HG03095 (cell line): Measurements from ENCODE around the gene MAMDC2.

Source experiments
- ATAC-seq: cut with Tn5 transposase; IDR thresholded peaks from one replicate; pipeline ENCODE4 v1.9.1; 2021; ENCODE audit warnings: moderate library complexity; ENCODE audit not compliant: unreplicated experiment

Gene MAMDC2

DNA sequence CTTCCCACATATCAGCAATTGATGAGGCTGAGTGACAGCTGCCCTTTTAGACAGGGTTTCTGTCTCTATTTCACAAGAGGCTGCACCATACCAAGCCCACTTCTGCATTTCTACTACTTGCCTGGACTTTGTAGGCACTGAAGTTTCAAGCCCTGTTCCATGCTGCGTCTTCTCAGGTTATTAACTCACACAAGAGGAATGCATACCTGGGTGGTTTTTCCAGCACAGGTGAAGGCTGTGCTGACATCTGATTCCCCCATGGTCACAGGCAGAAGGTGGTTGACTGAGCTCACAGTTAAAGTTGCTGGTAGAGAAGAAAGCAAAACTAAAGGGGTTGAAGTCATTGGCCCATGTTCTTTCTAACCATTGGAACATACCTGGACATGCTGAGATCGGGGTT lies 86.6 kb downstream of the MAMDC2 start:
- no peak for ATAC-seq

DNA sequence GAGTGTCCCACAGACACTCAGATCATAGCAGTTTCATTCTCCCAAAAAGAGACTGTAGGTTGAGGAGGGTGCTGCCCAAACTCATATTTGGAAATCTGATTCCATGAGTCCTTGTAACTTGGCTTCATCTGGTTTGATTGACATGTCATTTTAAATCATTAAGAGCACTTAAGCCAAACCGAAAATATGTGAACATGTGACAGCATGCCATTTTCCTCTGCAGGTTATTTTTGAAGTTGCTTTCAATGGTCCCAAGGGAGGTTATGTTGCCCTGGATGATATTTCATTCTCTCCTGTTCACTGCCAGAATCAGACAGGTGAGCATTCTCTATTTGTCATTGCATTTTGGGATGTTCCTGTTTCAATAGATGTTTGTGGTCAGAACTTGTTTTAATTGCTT lies 87.6 kb downstream of the MAMDC2 start:
- no peak for ATAC-seq

DNA sequence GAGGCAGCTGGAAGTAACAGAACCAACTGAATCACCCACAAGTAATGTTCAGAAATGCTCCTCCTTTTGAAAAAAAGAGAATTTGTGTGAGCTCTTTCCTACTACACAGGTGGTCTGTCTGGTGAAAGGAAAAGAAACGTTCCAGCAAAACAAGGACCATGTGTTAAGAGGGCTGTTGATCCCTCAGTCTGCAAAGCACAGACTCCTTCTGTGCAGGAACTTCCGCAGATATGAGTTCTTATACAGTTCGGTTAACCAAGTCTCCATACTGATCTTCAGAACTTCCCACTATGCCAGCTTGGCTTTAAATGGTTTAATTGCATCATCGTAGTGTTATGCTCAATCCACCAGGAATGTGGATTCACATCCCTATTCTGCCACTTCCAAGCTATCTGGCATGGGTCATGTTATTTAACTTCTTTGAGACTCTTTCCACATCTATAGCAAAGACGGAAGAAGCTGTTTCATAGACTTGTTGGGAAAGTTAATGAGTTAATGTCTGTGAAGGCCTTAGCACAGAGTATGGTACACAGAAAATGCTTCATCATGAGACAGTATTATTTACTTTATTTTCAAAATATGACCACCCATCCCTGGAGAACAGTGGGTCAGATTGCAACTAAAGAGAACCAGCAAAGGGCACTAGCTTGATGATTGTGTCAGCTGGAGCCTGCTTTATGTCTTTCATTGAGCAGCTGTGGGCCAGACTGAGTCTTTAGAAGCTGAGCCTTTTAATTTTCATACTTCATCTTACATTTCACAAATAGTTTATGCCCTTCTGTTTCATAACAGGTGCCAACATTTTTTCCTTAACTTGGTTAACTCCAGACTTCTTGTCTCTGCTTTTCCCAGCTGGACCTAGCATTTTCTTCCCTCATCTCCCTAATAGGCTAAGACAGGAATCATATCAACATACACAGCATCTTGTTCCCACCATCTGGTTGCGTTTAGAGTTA lies 89.9 kb downstream of the MAMDC2 start:
- ATAC-seq = no peak

DNA sequence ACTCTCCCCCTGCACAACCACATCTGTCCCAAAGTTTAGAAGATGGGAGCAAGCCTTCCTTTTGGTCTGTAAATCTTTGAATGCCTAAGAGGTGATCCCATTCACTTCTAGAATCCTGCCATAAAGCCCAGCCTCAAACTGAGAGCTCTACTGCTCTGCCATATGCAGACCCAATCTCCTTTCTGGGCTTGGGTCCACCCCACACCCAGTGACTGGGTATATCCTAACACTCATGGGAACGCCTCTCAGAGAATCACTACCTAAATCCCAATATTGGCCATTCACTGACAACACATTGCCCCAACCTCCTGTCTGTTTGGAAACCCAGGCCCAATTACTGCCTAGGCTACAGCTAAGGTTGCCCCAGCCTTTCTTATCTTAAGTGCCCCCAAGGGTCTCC lies 90.7 kb downstream of the MAMDC2 start:
- ATAC-seq = no peak

DNA sequence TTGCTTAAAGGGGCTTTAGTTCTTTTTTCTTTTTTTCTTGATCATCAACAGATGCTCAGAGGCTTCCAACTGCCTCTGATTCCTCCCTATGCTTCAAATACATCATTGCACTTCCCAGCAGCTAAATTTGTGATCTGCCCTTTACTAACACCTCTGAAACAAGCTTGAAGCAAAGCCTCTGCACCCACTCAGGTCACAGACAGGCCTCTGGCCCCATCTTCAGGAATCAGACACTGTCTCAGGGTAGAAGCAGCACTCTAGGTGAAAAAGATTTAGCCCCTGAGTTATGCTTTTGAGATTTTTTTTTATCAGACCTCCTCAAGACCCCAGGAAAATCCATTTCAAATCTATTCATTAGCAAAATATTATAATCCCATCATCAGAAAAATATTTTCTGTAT lies 91.5 kb downstream of the MAMDC2 start:
- ATAC-seq = no peak

DNA sequence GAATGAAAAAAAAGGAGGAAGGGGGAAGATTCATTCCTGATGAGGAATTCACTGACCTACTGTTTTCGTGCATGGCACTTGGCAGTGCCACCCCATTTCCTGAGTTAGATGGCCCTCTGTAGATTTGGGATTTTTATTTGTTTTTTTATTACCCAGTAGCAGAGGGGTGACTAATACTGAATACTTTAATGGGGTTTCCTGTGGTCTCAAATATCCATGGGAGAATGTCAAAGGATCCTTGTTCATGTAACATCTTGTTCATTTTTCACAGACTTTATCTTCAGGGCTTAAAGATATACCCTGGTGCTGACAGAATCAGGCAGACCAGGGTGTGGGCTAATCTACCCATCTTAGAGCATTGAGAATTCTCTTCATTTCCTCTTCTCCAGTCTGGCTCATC lies 93.0 kb downstream of the MAMDC2 start:
- no peak for ATAC-seq

DNA sequence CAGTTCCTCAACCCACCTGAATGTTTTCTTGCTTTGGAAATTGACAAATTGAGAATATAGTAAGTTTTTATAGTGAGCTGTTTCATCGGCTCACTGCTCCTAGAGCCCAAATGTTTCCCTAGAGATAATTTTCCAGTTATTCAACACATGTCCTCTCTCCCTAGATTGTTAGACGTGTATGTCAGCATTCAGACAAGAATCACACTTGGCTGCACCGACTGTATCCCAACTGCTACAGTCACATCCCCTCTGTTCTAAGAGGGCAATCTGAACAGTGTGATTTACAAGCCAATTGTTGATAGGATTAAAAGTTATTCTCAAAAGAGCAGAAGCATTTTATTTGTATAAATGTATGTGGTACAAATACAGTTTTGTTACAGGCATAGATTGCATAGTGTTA lies 93.9 kb downstream of the MAMDC2 start:
- ATAC-seq = no peak

DNA sequence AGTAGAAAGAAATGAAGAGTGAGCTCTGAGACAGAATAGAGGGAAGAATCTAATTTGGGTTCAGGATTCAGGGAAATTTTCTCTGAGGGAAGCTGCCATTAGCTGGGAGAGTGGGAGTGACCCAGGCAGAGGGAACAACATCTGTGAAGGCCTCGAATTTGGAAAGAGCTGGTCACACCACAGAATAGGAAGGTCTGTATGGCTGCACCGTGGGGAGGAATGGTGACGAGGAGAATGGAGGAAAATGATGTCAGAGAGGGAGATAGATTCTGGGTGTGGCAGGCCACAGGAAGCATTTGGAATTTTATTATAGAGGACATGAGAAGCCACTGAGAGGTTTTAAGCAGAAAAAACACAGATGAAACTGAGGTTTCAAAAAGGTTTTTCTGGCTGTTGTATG lies 98.5 kb downstream of the MAMDC2 start:
- ATAC-seq = no peak

DNA sequence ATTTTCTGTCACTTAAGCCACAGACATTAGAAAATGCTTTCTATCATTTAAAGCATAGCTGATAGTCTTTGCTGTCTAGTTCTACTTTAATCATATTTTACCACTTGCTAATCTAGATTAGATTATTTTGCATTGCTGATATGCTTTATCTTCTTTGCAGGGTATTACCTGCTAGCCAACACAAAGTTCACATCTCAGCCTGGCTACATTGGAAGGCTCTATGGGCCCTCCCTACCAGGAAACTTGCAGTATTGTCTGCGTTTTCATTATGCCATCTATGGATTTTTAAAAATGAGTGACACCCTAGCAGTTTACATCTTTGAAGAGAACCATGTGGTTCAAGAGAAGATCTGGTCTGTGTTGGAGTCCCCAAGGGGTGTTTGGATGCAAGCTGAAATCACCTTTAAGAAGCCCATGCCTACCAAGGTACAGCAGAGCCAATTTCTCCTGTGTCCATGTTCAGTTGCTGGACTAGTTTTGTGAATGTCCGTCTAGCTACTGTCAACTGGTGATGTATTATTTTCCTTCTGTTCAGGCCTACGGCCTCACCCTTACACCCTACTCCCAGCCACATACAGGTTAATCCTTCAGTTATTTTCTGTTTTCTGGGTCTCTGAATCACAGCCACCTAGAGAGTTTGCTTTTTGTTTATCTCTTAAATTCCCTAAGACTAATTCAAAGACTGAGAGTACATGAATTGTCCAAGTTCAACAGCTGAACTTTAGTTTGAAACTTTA lies 99.9 kb downstream of the MAMDC2 start:
- no peak for ATAC-seq

DNA sequence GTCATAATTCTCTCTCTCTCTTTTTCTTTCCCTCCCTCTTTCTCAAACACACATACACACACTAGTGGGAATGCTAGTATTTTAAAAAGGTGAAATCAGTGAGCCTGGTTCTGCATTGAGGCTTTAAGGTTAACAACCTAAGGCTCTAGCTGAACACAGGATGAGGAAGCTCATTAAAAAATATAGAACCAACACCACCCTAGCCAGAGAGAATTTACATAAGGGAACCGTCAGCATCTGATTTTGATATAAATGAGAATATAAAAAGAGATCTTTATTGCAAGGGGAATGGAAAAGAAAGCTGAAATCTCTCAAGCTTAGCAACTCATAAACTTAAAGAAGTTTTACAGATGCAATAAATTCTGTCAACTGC lies 100.5 kb downstream of the MAMDC2 start:
- ATAC-seq = no peak

DNA sequence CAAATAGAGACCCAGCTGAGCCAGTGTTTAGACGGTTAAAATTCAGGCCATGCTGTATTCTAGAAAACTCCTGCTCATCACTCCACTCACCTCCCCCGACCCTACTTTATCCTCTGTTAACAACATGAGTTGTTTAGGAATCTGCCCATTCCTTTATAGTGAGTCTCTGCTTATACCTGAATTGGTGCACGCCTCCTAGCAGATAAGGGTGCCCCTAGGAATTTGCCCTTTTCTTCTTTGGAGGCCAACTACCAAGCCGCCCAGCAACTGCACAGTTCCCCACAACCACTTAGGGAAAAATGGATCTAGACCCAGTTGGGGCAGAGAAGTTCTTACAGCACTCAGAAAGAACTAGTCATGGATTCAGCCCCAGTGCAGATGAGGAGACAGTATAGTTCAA lies 102.3 kb downstream of the MAMDC2 start:
- no peak for ATAC-seq

DNA sequence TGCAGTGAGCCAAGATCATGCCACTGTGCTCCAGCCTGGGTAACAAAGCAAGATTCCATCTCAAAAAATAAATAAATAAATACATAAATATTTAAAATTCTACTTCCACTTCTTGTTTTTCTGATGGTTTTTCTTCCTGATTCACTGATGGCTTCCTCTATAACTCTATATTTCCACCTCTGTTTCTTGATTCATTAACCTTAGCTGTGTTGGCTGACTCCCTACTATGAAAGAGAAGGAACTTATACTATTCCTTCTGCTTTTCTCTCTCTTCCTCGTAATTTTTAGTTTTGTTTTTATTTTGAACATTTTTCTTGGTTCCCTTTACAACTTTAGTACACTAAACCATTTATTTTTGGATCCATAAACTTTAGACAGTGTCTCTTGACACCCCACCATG lies 103.5 kb downstream of the MAMDC2 start:
- ATAC-seq = no peak

DNA sequence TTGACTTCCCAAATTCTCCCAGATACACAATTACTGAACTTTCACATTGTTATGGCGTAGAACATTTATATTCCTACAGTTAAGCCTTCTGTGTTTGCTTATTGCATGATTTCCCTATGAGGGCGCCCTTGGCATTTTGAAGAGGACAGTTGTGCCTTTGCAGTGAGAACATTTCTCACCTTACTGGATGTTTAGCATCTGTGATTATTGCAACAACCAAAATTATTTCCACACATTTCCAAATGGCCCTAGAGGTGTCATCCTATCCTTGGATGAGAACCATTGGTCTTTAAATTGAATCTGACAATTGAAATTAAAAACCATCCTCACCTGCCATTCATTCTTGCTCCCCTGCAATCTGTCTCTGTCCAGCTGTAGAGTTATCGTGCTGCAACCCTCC lies 104.0 kb downstream of the MAMDC2 start:
- ATAC-seq = no peak

DNA sequence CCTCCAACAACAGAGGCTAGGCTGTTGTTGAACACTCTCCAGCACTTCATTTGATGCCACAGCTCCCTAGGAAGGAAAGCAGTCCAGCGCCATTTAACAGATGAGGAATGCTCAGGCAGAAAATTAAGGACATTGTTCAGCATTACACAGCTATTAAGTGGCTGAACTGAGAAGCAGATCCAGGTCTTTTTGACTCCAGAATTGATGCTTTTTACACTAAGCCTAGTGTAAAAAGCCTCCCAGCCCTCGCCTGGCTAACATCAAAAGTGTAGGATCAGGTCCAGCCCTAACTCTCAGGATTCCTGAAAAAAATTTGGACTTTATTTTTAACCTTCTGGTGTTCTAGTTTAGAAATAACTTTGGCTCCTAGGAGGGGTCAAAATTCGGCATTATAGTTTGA lies 108.7 kb downstream of the MAMDC2 start:
- no peak for ATAC-seq

DNA sequence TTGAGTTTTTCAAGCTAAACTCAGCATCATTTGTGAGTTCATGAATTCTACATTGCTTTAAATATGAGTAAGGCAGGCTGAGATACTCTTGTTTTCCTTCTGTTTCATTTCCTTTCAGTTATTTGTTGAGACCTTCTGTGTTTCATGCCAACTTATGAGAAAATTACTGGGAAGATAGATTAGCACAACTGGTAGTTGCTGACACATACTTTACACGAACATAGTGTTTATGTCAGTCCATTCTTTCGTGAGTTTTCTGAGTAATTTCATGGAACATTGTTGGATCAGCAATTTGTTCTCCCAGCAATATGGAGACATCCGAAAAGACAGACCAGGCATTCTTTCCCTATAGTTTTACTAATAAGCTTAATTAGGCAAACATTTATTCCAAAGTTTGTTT lies 113.1 kb downstream of the MAMDC2 start:
- ATAC-seq = no peak

DNA sequence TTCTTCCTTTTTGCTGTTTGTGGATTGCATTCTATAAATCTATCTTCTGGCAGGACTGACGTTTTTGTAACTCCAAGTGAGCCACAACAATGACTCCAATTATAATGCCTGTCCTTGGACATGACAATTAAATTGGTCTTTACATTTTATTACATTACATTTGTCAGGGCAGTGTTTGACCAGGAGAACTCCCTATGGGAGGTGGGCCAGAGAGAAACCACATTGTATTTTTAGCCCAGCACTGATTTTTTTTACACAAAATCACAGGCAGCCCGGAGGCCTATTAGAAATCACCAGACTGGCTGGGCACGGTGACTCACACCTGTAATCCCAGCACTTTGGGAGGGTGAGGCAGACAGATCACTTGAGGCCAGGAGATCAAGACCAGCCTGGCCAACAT lies 116.0 kb downstream of the MAMDC2 start:
- no peak for ATAC-seq

DNA sequence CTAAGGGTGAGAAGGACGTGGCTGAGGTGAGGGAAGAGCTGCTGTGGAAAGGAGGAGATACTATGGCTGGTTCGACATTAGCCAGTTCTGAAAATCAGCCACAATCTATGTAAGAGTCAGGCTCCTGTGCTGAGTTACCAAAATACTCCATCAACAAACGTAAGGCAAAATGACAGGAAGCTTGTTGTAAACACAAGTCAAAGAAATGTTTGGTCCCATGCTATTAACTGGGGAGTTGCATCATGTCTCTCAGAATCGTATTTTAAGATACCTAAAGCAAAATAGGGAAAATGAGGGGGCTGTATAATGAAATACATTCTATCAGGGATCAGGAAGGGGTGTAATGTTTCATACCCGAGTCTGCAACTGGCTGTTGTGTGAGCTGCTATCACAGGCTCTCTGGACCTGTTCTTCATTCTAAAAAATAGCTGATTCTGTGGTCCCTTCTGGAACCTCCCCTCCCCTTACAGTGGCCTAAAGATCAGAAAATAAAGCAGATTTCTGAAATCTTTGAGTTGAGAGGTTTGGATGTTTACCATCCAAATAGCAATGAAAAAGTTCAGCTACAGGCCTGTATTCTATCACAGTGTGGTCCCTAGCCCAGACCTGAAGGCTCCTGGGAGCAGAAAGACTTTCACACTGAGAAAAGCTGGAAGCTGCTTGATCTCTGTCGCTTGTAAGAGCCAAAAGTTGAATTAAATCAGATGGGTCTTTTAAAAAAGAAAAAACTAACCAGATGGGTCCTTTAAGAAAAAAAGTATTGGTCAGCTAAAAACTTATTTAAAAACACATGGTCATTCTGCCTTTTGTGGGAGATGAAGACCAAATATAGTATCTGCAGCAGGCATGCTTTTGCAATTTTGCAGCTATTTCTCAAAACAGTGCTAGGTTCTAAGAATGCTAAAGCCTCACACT lies 117.3 kb downstream of the MAMDC2 start:
- no peak for ATAC-seq

DNA sequence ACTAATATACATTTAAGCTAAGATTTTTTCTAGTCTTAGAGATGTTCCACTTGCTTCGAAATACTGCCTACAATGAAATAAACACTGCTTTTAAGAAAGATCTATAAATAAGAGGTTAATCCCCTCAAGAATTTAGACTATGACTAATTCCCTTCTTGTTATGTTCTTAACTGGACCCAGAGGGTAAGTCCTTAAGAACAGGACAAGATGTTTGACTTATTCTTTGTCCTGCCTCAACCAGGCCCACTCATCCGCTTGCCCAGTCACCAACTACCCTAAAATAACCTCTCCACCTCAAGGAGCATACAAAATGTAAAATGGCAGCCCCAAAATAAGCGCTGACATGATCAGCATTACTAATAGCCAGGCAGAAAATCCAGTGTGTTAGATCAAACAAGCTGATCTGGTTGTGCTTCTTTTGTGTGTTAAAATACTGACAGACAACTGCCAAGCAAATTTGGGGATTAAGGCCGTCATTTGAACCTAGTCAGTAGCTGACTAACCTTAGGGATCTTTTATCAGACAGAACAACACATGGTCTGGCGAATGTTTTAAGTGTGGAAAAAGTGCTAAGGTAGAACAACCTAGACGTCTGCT lies 121.5 kb downstream of the MAMDC2 start:
- no peak for ATAC-seq

DNA sequence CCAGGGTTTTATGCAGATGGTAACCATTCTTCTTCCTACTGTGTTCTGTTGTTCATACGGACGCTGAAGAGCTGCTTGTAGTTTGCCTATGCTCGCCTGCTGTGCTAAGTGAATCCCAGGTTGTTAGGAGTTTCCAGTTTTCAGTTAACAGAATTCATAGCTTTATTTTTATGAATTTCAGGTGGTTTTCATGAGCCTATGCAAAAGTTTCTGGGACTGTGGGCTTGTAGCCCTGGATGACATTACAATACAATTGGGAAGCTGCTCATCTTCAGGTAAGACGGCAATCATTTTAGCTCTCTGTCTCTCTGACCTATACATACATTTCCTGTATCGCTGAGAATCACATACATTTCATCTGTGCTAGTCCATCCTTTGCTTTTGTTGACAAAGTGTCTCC lies 124.9 kb downstream of the MAMDC2 start:
- ATAC-seq = no peak

DNA sequence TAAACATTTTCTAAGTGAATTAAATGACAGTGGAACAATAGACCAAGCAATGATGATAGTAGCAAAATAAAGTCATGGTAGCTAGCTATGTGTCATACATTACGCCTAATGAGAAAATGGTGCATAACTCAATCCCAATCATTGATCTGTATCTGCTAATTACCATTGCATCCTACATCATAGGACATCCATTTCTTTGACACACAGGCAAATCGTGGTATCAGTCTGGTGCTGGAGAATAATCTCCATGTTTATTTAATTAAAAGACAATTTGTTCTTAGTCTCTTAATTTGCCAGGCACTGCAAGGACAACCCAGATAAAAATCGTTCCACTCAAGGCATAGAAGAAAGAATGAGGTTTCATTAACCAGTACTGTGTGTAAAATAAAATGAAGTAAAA lies 125.6 kb downstream of the MAMDC2 start:
- no peak for ATAC-seq
